Measurements from ENCODE around the gene FGG. TPM values are rescaled to one million over a fixed set of nuclear protein-coding genes. Genes with fewer than 3 reads are reported as not detected.

The FGG gene
- total and polyA plus RNA-seq, 8 donors: 1.2 to 384 (median 6.7) TPM; not detected in 4

DNA sequence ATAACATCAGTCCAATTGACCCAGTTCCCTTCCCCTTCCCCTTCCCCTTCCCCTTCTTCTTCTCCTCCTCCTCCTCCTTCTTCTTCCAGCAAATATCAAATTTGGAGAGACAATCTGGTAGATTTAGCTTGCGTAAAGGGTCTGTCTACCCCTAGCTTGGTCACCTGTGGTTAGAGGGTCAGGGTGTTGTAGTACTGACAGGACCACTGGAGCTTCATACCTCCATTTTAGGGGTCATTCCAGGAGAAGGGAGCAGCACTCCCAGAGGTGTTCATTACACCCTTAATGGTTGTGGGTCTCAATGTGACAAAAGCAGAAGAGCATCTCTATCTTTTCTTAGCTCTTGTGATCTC is 53.3 kb downstream of the FGG start:
- no peak overlapping the region for H3K4me3 ChIP-seq
- no peak overlapping the region for H3K27ac ChIP-seq
- H3K27me3 ChIP-seq: no peaks in the 10 kb centered on the region
- no peaks in the 10 kb centered on the region for H3K9me3 ChIP-seq
- TF ChIP-seq, protein P1, sequence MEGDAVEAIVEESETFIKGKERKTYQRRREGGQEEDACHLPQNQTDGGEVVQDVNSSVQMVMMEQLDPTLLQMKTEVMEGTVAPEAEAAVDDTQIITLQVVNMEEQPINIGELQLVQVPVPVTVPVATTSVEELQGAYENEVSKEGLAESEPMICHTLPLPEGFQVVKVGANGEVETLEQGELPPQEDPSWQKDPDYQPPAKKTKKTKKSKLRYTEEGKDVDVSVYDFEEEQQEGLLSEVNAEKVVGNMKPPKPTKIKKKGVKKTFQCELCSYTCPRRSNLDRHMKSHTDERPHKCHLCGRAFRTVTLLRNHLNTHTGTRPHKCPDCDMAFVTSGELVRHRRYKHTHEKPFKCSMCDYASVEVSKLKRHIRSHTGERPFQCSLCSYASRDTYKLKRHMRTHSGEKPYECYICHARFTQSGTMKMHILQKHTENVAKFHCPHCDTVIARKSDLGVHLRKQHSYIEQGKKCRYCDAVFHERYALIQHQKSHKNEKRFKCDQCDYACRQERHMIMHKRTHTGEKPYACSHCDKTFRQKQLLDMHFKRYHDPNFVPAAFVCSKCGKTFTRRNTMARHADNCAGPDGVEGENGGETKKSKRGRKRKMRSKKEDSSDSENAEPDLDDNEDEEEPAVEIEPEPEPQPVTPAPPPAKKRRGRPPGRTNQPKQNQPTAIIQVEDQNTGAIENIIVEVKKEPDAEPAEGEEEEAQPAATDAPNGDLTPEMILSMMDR (IDR thresholded peaks at IDR 0.05): no peak
- no peaks in the 10 kb centered on the region for H3K36me3 ChIP-seq
- ATAC-seq (no peak), DNase-seq (no peak)
- intact Hi-C loops (cut with DNase I): no loop called here
- H3K4me1 ChIP-seq: no peaks in the 10 kb centered on the region

Other genes starting within 250 kb of the FGG start
- gene DCHS2, start 120.9 kb downstream of the FGG start, total RNA-seq: under 1 TPM; 0.12 to 0.13 TPM
- gene DCHS2, start 120.9 kb downstream of the FGG start, polyA plus RNA-seq (ENCODE audit: insufficient read length in 6 of 6): 1 to 10 TPM; 1.4 to 3.5 (median 2.3) TPM
- gene PLRG1, start 62.3 kb downstream of the FGG start, total RNA-seq: 10 to 100 TPM; 58.0 to 68.1 TPM
- 100 to 1,000 TPM in 3 of 6 donors, 10 to 100 TPM in 3; 83.4 to 120 (median 100) TPM for gene PLRG1, start 62.3 kb downstream of the FGG start, polyA plus RNA-seq (ENCODE audit: insufficient read length in 6 of 6)
- under 1 TPM in 1 of 2 donors, not detected in 1; 0.26 TPM for gene FGB, start 49.6 kb downstream of the FGG start, total RNA-seq
- 1 to 10 TPM in 2 of 6 donors, under 1 TPM in 2, not detected in 2; 0.11 to 4.6 (median 1.1) TPM for gene FGB, start 49.6 kb downstream of the FGG start, polyA plus RNA-seq (ENCODE audit: insufficient read length in 6 of 6)
- gene FGA, start 21.9 kb downstream of the FGG start, total RNA-seq: 10 to 100 TPM in 1 of 2 donors, 1 to 10 TPM in 1; 3.6 to 75.6 TPM
- 1 to 10 TPM in 2 of 6 donors, not detected in 4; 1.3 to 2.6 TPM for gene FGA, start 21.9 kb downstream of the FGG start, polyA plus RNA-seq (ENCODE audit: insufficient read length in 6 of 6)
- 1 to 10 TPM in 1 of 2 donors, under 1 TPM in 1; 0.89 to 1.5 TPM for gene LRAT, start 131.3 kb upstream of the FGG start, total RNA-seq
- gene LRAT, start 131.3 kb upstream of the FGG start, polyA plus RNA-seq (ENCODE audit: insufficient read length in 6 of 6): under 1 TPM; 0.10 to 0.63 (median 0.29) TPM
- not detected for gene RBM46, start 168.6 kb upstream of the FGG start, total RNA-seq
- gene RBM46, start 168.6 kb upstream of the FGG start, polyA plus RNA-seq (ENCODE audit: insufficient read length in 6 of 6): under 1 TPM in 2 of 6 donors, not detected in 4; 0.06 TPM